Ovary (tissue), 3 donors: ENCODE data around the gene ZDHHC1.

Source experiments
- EP300 ChIP-seq: sonication (generic); formaldehyde crosslinking; IDR thresholded peaks from one replicate; pipeline ENCODE4 v1.6.1; 2017; ENCODE audit warnings: antibody characterized with exemption
- POLR2A ChIP-seq: fragments of 450-650 bp; IDR thresholded peaks from one replicate; pipeline ENCODE4 v1.6.1; 2017; ENCODE audit warnings: antibody characterized with exemption, mild to moderate bottlenecking, moderate library complexity
- TF ChIP-seq, protein P1 (sequence below), 3 donors: fragments of 450-650 bp in 2 of 3; fragments of 200-600 bp in 1 of 3; IDR thresholded peaks; one replicate each; pipeline versions ENCODE4 v1.5.1 to v1.8.0; 2016 to 2022; ENCODE audit warnings: antibody characterized with exemption in 3 of 3, mild to moderate bottlenecking in 1 of 3
- donor health status: DM: no; HTN: no; CAD: no.

DNA sequence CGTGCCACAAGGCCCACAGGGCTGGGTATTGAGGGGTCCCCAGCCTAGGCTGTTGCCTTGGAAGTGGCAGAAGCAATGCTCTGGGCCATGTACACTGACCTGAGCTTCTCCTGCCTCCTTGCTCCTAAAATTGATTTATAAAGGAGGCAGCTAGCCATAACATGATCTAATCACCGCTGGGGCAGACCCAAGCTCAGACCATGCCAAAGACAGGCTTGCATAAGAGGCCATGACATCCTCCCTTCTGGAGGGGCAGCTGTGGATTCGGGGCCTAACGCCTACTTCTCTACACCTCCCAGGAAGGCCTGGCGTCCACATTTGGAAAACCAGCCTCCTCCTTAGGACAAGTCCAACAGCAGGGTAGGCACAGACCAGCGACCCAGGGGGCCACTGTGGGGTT lies 27.0 kb upstream of the ZDHHC1 start:
- TF ChIP-seq, protein P1, sequence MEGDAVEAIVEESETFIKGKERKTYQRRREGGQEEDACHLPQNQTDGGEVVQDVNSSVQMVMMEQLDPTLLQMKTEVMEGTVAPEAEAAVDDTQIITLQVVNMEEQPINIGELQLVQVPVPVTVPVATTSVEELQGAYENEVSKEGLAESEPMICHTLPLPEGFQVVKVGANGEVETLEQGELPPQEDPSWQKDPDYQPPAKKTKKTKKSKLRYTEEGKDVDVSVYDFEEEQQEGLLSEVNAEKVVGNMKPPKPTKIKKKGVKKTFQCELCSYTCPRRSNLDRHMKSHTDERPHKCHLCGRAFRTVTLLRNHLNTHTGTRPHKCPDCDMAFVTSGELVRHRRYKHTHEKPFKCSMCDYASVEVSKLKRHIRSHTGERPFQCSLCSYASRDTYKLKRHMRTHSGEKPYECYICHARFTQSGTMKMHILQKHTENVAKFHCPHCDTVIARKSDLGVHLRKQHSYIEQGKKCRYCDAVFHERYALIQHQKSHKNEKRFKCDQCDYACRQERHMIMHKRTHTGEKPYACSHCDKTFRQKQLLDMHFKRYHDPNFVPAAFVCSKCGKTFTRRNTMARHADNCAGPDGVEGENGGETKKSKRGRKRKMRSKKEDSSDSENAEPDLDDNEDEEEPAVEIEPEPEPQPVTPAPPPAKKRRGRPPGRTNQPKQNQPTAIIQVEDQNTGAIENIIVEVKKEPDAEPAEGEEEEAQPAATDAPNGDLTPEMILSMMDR (IDR thresholded peaks at IDR 0.05): no peak
- no peak for TF ChIP-seq POLR2A
- no peak for TF ChIP-seq EP300
